GM18858 (cell line): ENCODE data around the gene PABPN1L.
"Not testable (repeated sequence)": the region's sequence is repeated elsewhere in the genome, so short reads cannot be mapped to it uniquely, and the experiment has no call there.

Source experiments
- ATAC-seq: cut with Tn5 transposase; IDR thresholded peaks from one replicate; pipeline ENCODE4 v1.9.1; 2021; ENCODE audit not compliant: unreplicated experiment

PABPN1L gene

GRCh38 chr16:88901718-88902337, 35.4 kb upstream of the PABPN1L start:
- no peak for ATAC-seq

- ATAC-seq = no peak
Measured at GRCh38 chr16:88900662-88901052, 34.2 kb upstream of the PABPN1L start.

- no peak for ATAC-seq
Measured at GRCh38 chr16:88899901-88900661, 33.6 kb upstream of the PABPN1L start.

GRCh38 chr16:88897696-88898425, 31.4 kb upstream of the PABPN1L start:
- no peak for ATAC-seq

GRCh38 chr16:88896238-88897070, 30.0 kb upstream of the PABPN1L start:
- ATAC-seq = no peak

GRCh38 chr16:88895335-88895734, 28.9 kb upstream of the PABPN1L start:
- ATAC-seq = no peak

- no peak for ATAC-seq
Measured at GRCh38 chr16:88894681-88895300, 28.3 kb upstream of the PABPN1L start.

- ATAC-seq = not testable (repeated sequence)
Measured at GRCh38 chr16:88894266-88894665, 27.8 kb upstream of the PABPN1L start.

GRCh38 chr16:88893127-88893968, 26.9 kb upstream of the PABPN1L start:
- ATAC-seq = no peak

GRCh38 chr16:88892065-88892464, 25.6 kb upstream of the PABPN1L start:
- ATAC-seq = no peak

GRCh38 chr16:88891083-88891482, 24.6 kb upstream of the PABPN1L start:
- ATAC-seq = no peak

GRCh38 chr16:88889702-88890352, 23.4 kb upstream of the PABPN1L start:
- not testable (repeated sequence) for ATAC-seq

- no peak for ATAC-seq
Measured at GRCh38 chr16:88888461-88889387, 22.3 kb upstream of the PABPN1L start.

- ATAC-seq = no peak
Measured at GRCh38 chr16:88888057-88888456, 21.6 kb upstream of the PABPN1L start.

- no peak for ATAC-seq
Measured at GRCh38 chr16:88886845-88887521, 20.5 kb upstream of the PABPN1L start.

GRCh38 chr16:88886420-88886844, 20.0 kb upstream of the PABPN1L start:
- no peak for ATAC-seq

GRCh38 chr16:88885693-88886280, 19.3 kb upstream of the PABPN1L start:
- ATAC-seq = no peak
